AG08395 (cell line): ENCODE data around the gene TTC13.

Experiments used
- DNase-seq: peaks from one replicate; pipeline ENCODE4 v3.0.0; 2012; ENCODE audit warnings: mixed read lengths, low spot score

Gene TTC13

GRCh38 chr1:230948903-230949302, 29.8 kb downstream of the TTC13 start:
- DNase-seq = no peak

GRCh38 chr1:230948301-230948700, 30.4 kb downstream of the TTC13 start:
- DNase-seq = no peak

GRCh38 chr1:230943048-230943593, 35.5 kb downstream of the TTC13 start:
- DNase-seq = no peak

GRCh38 chr1:230940848-230941247, 37.8 kb downstream of the TTC13 start:
- DNase-seq = peak; percentile 58

- DNase-seq = no peak
Observed at GRCh38 chr1:230939806-230940489, 38.7 kb downstream of the TTC13 start.

GRCh38 chr1:230938924-230939368, 39.7 kb downstream of the TTC13 start:
- no peak for DNase-seq

- no peak for DNase-seq
Observed at GRCh38 chr1:230937371-230937770, 41.3 kb downstream of the TTC13 start.

- no peak for DNase-seq
Observed at GRCh38 chr1:230936475-230936874, 42.2 kb downstream of the TTC13 start.

- no peak for DNase-seq
Observed at GRCh38 chr1:230935852-230936251, 42.8 kb downstream of the TTC13 start.

GRCh38 chr1:230930986-230931385, 47.7 kb downstream of the TTC13 start:
- no peak for DNase-seq

- DNase-seq = no peak
Observed at GRCh38 chr1:230926182-230926581, 52.5 kb downstream of the TTC13 start.

- no peak for DNase-seq
Observed at GRCh38 chr1:230925608-230926007, 53.1 kb downstream of the TTC13 start.

- DNase-seq = no peak
Observed at GRCh38 chr1:230923176-230923575, 55.5 kb downstream of the TTC13 start.

GRCh38 chr1:230922620-230923019, 56.0 kb downstream of the TTC13 start:
- DNase-seq = no peak

- DNase-seq = no peak
Observed at GRCh38 chr1:230919207-230919606, 59.5 kb downstream of the TTC13 start.

- DNase-seq = peak; percentile 76
Observed at GRCh38 chr1:230917284-230918135, 61.2 kb downstream of the TTC13 start.

- DNase-seq = no peak
Observed at GRCh38 chr1:230916587-230917283, 61.9 kb downstream of the TTC13 start.

GRCh38 chr1:230915078-230915477, 63.6 kb downstream of the TTC13 start:
- DNase-seq = no peak

- DNase-seq = peak; percentile 51
Observed at GRCh38 chr1:230913496-230913895, 65.2 kb downstream of the TTC13 start.

- DNase-seq = no peak
Observed at GRCh38 chr1:230910755-230911117, 67.9 kb downstream of the TTC13 start.

GRCh38 chr1:230909974-230910754, 68.5 kb downstream of the TTC13 start:
- no peak for DNase-seq
